GM18858 (cell line): ENCODE data around the gene CNTN3.

Experiments used
- ATAC-seq: cut with Tn5 transposase; IDR thresholded peaks from one replicate; pipeline ENCODE4 v1.9.1; 2021; ENCODE audit not compliant: unreplicated experiment

Gene CNTN3

GRCh38 chr3:74614107-74614967, at the start of gene CNTN3:
CNTN3 (minus strand) TSS chr3:74614659; CDS start chr3:74521112, 93,547 bp downstream.
- no peak for ATAC-seq

- ATAC-seq = no peak
These were observed 48.7 kb upstream of the CNTN3 start for GRCh38 chr3:74663178-74663577.

- no peak for ATAC-seq
These were observed 47.2 kb upstream of the CNTN3 start for GRCh38 chr3:74661672-74662071.

GRCh38 chr3:74651885-74652284, 37.4 kb upstream of the CNTN3 start:
- ATAC-seq = no peak

- ATAC-seq = no peak
These were observed 36.8 kb upstream of the CNTN3 start for GRCh38 chr3:74651292-74651691.

GRCh38 chr3:74648107-74648506, 33.6 kb upstream of the CNTN3 start:
- no peak for ATAC-seq

GRCh38 chr3:74646094-74646493, 31.6 kb upstream of the CNTN3 start:
- ATAC-seq = no peak

- no peak for ATAC-seq
These were observed 29.2 kb upstream of the CNTN3 start for GRCh38 chr3:74643636-74644035.

GRCh38 chr3:74642876-74643275, 28.4 kb upstream of the CNTN3 start:
- ATAC-seq = no peak

GRCh38 chr3:74640211-74640610, 25.8 kb upstream of the CNTN3 start:
- no peak for ATAC-seq

GRCh38 chr3:74639681-74640080, 25.2 kb upstream of the CNTN3 start:
- no peak for ATAC-seq

- no peak for ATAC-seq
These were observed 22.5 kb upstream of the CNTN3 start for GRCh38 chr3:74636981-74637380.

GRCh38 chr3:74633021-74633420, 18.6 kb upstream of the CNTN3 start:
- no peak for ATAC-seq

GRCh38 chr3:74631351-74632140, 17.1 kb upstream of the CNTN3 start:
- ATAC-seq = no peak

- no peak for ATAC-seq
These were observed 16.1 kb upstream of the CNTN3 start for GRCh38 chr3:74630602-74631001.

- no peak for ATAC-seq
These were observed 11.6 kb upstream of the CNTN3 start for GRCh38 chr3:74626011-74626410.

- ATAC-seq = no peak
These were observed 9.8 kb upstream of the CNTN3 start for GRCh38 chr3:74624301-74624700.

GRCh38 chr3:74623261-74623836, 8.9 kb upstream of the CNTN3 start:
- ATAC-seq = no peak

GRCh38 chr3:74621581-74621980, 7.1 kb upstream of the CNTN3 start:
- no peak for ATAC-seq

- no peak for ATAC-seq
These were observed 3.3 kb upstream of the CNTN3 start for GRCh38 chr3:74617776-74618175.

GRCh38 chr3:74613521-74614106, 845 bp downstream of the CNTN3 start:
- no peak for ATAC-seq
